CD14-positive monocyte (primary cell): ENCODE results near the gene GNRH2. TPM values are rescaled to one million over a fixed set of nuclear protein-coding genes. Genes with fewer than 3 reads are reported as not detected.

Experiments
- DNase-seq, 3 donors: peaks; one replicate each; pipeline ENCODE4 v3.0.0-alpha.2; 2011 to 2022
- H2AFZ ChIP-seq: 2 replicates; pipeline ENCODE4 v1.6.0; 2012; ENCODE audit warnings: mild to moderate bottlenecking, low read depth, low read length, inconsistent platforms; ENCODE audit not compliant: insufficient read depth, poor library complexity, severe bottlenecking
- H3K27ac ChIP-seq, 2 donors: 1 replicate in 1 of 2; 2 replicates in 1 of 2; pipeline ENCODE4 v1.5.1; 2012 to 2013; ENCODE audit warnings: low read length in 2 of 2, control low read depth in 1 of 2, inconsistent platforms in 1 of 2, low read depth in 1 of 2, mild to moderate bottlenecking in 1 of 2
- H3K27me3 ChIP-seq, 2 donors: one replicate each; pipeline versions ENCODE4 v1.6.0 to v1.6.1; 2011 to 2013; ENCODE audit warnings: low read length in 2 of 2; ENCODE audit not compliant: control insufficient read depth in 2 of 2, insufficient read depth in 2 of 2
- H3K36me3 ChIP-seq, 2 donors: replicated peaks in 1 of 2; 1 replicate in 1 of 2; 2 replicates in 1 of 2; pipeline versions ENCODE4 v1.5.1 to v1.6.1; 2012 to 2013; ENCODE audit warnings: low read length in 2 of 2, control low read depth in 1 of 2, inconsistent platforms in 1 of 2, mild to moderate bottlenecking in 1 of 2; ENCODE audit not compliant: insufficient read depth in 2 of 2, control insufficient read depth in 1 of 2
- H3K4me1 ChIP-seq, 2 donors: 1 replicate in 1 of 2; 2 replicates in 1 of 2; pipeline versions ENCODE4 v1.5.1 to v1.6.1; 2012 to 2013; ENCODE audit warnings: low read length in 2 of 2, control low read depth in 1 of 2, inconsistent platforms in 1 of 2, mild to moderate bottlenecking in 1 of 2, moderate library complexity in 1 of 2; ENCODE audit not compliant: insufficient read depth in 2 of 2, control insufficient read depth in 1 of 2
- H3K4me2 ChIP-seq: replicated peaks from 2 replicates; pipeline ENCODE3; 2012; ENCODE audit warnings: low read length, moderate library complexity, mild to moderate bottlenecking; ENCODE audit not compliant: poor library complexity, severe bottlenecking; ENCODE audit errors: extremely low read depth
- H3K4me3 ChIP-seq, 3 experiments: fragments of 200-600 bp in 1 of 3; sonication (generic) in 1 of 3; replicated peaks in 1 of 3; 1 replicate in 2 of 3; 2 replicates in 1 of 3; pipeline ENCODE4 v1.5.1; 2011 to 2013; ENCODE audit warnings: low read length in 3 of 3, mild to moderate bottlenecking in 3 of 3, control low read depth in 2 of 3, low read depth in 2 of 3, inconsistent platforms in 1 of 3, moderate library complexity in 1 of 3
- H3K79me2 ChIP-seq: 2 replicates; pipeline ENCODE4 v1.6.0; 2012; ENCODE audit warnings: mild to moderate bottlenecking, control low read depth, inconsistent platforms, low read length, moderate library complexity; ENCODE audit not compliant: insufficient read depth
- H3K9ac ChIP-seq: 2 replicates; pipeline ENCODE4 v1.6.0; 2017; ENCODE audit warnings: low read length, mild to moderate bottlenecking; ENCODE audit not compliant: insufficient read depth, poor library complexity, severe bottlenecking
- H3K9me3 ChIP-seq, 2 donors: replicated peaks in 1 of 2; 1 replicate in 1 of 2; 2 replicates in 1 of 2; pipeline versions ENCODE4 v1.5.1 to v1.6.1; 2012 to 2013; ENCODE audit warnings: low read length in 2 of 2, control low read depth in 1 of 2; ENCODE audit not compliant: control insufficient read depth in 1 of 2, insufficient read depth in 1 of 2
- H4K20me1 ChIP-seq: 2 replicates; pipeline ENCODE4 v1.6.0; 2012; ENCODE audit warnings: mild to moderate bottlenecking, low read length, control low read depth, moderate library complexity; ENCODE audit not compliant: insufficient read depth
- H3K27ac Mint-ChIP-seq, 7 donors: one replicate each; pipeline ENCODE4 v1.8.0; 2020; ENCODE audit warnings: mild to moderate bottlenecking in 7 of 7, mixed read lengths in 7 of 7, moderate library complexity in 6 of 7, inconsistent platforms in 2 of 7
- H3K27me3 Mint-ChIP-seq, 3 donors: one replicate each; pipeline ENCODE4 v1.8.0; 2021 to 2022; ENCODE audit warnings: low read depth in 3 of 3, mild to moderate bottlenecking in 3 of 3, mixed read lengths in 3 of 3, moderate library complexity in 3 of 3, inconsistent platforms in 1 of 3
- H3K36me3 Mint-ChIP-seq, 2 donors: one replicate each; pipeline ENCODE4 v1.8.0; 2020; ENCODE audit warnings: mixed read lengths in 2 of 2, inconsistent platforms in 1 of 2, mild to moderate bottlenecking in 1 of 2
- H3K4me1 Mint-ChIP-seq: one replicate; pipeline ENCODE4 v1.8.0; 2020; ENCODE audit warnings: mild to moderate bottlenecking, mixed read lengths
- H3K4me3 Mint-ChIP-seq, 2 donors: one replicate each; pipeline ENCODE4 v1.8.0; 2020; ENCODE audit warnings: mild to moderate bottlenecking in 2 of 2, mixed read lengths in 2 of 2, moderate library complexity in 1 of 2
- H3K9me3 Mint-ChIP-seq, 7 donors: one replicate each; pipeline ENCODE4 v1.8.0; 2020 to 2022; ENCODE audit warnings: mixed read lengths in 7 of 7, mild to moderate bottlenecking in 6 of 7, moderate library complexity in 6 of 7, inconsistent platforms in 2 of 7
- CTCF ChIP-seq: fragments of 200-600 bp; IDR thresholded peaks from one replicate; pipeline ENCODE4 v1.8.0; 2022; ENCODE audit warnings: antibody characterized with exemption, mild to moderate bottlenecking
- WGBS: methylation state at CpG from one replicate; pipeline ENCODE4 v1.1.5; 2013; ENCODE audit warnings: missing lambda C conversion rate; ENCODE audit not compliant: insufficient coverage; 5-methylcytosine and 5-hydroxymethylcytosine counted together
- intact Hi-C, 2 donors: fragments of 100-400 bp; cut with micrococcal nuclease; formaldehyde crosslinking; loops; one replicate each; pipeline versions ENCODE4 v1.15.0 to v1.15.1; 2023
- polyA plus RNA-seq, 3 donors: library from polyadenylated mRNA; depleted of rRNA in 1 of 3; unstranded in 2 of 3; stranded (reverse) in 1 of 3; fragments of 300-500 nt in 2 of 3; fragments of >200 nt in 1 of 3; fragmentation: Illumina TruSeq in 2 of 3; gene quantifications; 1 replicate in 2 of 3; 2 replicates in 1 of 3; pipeline ENCODE4 v1.2.3, GENCODE V29; 2012 to 2021

GNRH2 gene
- polyA plus RNA-seq, 3 donors: not detected

- H3K4me3 Mint-ChIP-seq: peak overlapping the region in 1 of 2 donors; percentile 62
- peaks cover 0 to 20% (median 11%) of the 10 kb centered on the region in 7 donors for H3K9me3 Mint-ChIP-seq
- Histone ChIP-seq H3K9ac (no peak overlapping the region), H3K36me3 (no peaks in the 10 kb centered on the region), H3K4me2 (no peak overlapping the region), H4K20me1 (no peaks in the 10 kb centered on the region), H3K27me3 (peaks cover 26 to 55% of the 10 kb centered on the region in 2 donors), H3K4me1 (peaks cover 21 to 25% of the 10 kb centered on the region in 2 donors), H3K9me3 (peaks cover 7 to 27% of the 10 kb centered on the region in 2 donors), H3K27ac (no peak overlapping the region), H3K79me2 (no peaks in the 10 kb centered on the region), H2AFZ (no peak overlapping the region), H3K4me3 (no peak overlapping the region)
- peaks cover 23% of the 10 kb centered on the region for H3K4me1 Mint-ChIP-seq
- WGBS: 63% methylated on average over 3 of the region's 7 CpGs
- peaks cover 0 to 9% of the 10 kb centered on the region in 2 donors for H3K36me3 Mint-ChIP-seq
- DNase-seq: no peak
- peak overlapping the region in 1 of 7 donors; percentile 35 for H3K27ac Mint-ChIP-seq
- intact Hi-C loops: no loop called here
- no peak for TF ChIP-seq CTCF
- peaks cover 56 to 63% (median 59%) of the 10 kb centered on the region in 3 donors for H3K27me3 Mint-ChIP-seq
These were observed 41.6 kb downstream of the GNRH2 start for GRCh38 chr20:3084986-3085360.

DNA sequence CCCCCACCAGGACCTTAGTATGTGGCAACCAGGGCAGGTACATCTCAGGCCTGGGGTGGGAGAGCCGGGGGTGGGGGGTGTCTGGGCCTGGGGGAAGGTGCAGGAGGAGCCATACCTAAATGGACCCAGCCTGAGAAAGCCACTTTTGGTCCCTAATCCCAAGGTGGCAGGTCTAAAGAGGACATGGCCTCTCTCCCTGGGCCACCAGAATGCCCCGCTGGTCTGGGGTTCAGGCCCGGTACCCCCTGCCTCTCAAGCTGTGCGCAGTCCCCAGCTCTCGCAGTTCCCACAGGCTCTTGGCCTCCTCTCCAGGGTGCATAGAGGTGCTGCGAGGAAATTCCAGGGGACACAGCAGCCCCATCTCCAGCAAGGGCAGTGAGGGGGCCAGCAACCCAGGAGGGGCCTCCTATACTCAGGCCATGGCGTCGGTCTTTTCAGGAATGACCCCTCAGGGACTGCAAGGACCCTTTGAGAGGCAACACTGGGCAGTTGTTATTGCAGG, 42.2 kb downstream of the GNRH2 start:
- H3K27ac ChIP-seq: no peak overlapping the region
- no peaks in the 10 kb centered on the region for H4K20me1 ChIP-seq
- Mint-ChIP-seq H3K36me3 (peaks cover 0 to 9% of the 10 kb centered on the region in 2 donors), H3K4me1 (peaks cover 23% of the 10 kb centered on the region), H3K4me3 (peak overlapping the region in 1 of 2 donors; percentile 62), H3K27ac (no peak overlapping the region), H3K9me3 (peaks cover 0 to 20% (median 11%) of the 10 kb centered on the region in 7 donors), H3K27me3 (peaks cover 56 to 63% (median 58%) of the 10 kb centered on the region in 3 donors)
- no peak overlapping the region for H3K9ac ChIP-seq
- 99% methylated on average over 7 of the region's 8 CpGs for WGBS
- H2AFZ ChIP-seq: no peak overlapping the region
- no peak for DNase-seq
- no peaks in the 10 kb centered on the region for H3K36me3 ChIP-seq
- no peaks in the 10 kb centered on the region for H3K79me2 ChIP-seq
- intact Hi-C loops: no loop called here
- peaks cover 21 to 25% of the 10 kb centered on the region in 2 donors for H3K4me1 ChIP-seq
- no peak overlapping the region for H3K4me3 ChIP-seq
- peaks cover 28 to 55% of the 10 kb centered on the region in 2 donors for H3K27me3 ChIP-seq
- H3K9me3 ChIP-seq: peaks cover 7 to 27% of the 10 kb centered on the region in 2 donors
- TF ChIP-seq CTCF: no peak
- no peak overlapping the region for H3K4me2 ChIP-seq
